GM12875 (cell line): ENCODE results near the gene SLC39A13.
"Not testable (repeated sequence)": the region's sequence is repeated elsewhere in the genome, so short reads cannot be mapped to it uniquely, and the experiment has no call there.

Experiments used
- H3K4me3 ChIP-seq: one replicate; pipeline ENCODE4 v1.5.1; 2011; ENCODE audit warnings: low read depth, low read length, control low read depth
- CTCF ChIP-seq: IDR thresholded peaks from 2 replicates; pipeline ENCODE4 v1.5.1; 2011; ENCODE audit warnings: low read depth, mild to moderate bottlenecking, control low read depth, inconsistent platforms, low read length, moderate library complexity, borderline replicate concordance; ENCODE audit not compliant: insufficient read depth

Gene SLC39A13

DNA sequence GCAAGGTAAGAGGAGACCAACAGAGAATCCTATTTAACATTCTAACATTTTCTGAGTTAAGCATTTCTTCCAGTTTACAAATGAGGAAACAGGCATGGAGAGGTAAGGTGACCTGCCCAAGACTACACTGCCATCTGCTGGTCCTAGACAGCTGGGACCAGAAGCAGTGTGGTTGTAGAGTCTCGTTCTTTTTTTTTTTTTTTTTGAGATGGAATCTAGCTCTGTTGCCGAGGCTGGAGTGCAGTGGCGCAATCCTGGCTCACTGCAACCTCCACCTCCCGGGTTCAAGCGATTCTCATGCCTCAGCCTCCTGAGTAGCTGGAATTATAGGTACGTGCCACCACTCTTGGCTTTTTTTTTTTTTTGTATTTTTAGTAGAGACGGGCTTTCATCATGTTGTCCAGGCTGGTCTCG is 45.9 kb downstream of the SLC39A13 start:
- peak; percentile 79 for TF ChIP-seq CTCF
- H3K4me3 ChIP-seq, result not testable (repeated sequence)

- no peak for TF ChIP-seq CTCF
- H3K4me3 ChIP-seq, result no peak overlapping the region
Measured at GRCh38 chr11:47460571-47461235, 52.3 kb downstream of the SLC39A13 start.

DNA sequence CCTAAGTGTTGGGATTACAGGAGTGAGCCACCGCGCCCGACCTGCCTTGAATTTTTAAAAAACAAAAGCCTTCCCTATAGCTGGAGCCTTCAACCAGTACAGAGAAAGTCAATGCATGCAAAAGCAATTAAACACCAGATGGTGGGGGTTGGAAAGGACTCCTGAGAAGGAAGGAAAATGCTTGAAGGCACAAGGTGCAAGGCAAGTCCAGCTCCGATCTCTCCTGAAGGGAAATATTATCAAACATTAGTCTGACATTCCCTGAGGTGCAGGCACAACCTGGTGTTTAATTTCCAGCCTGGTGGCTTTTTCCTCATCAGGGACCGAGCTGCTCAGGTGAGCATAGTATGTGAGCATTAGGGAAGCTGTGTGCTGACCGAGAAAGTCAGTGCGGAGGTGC is 53.5 kb downstream of the SLC39A13 start:
- no peak overlapping the region for H3K4me3 ChIP-seq
- no peak for TF ChIP-seq CTCF

DNA sequence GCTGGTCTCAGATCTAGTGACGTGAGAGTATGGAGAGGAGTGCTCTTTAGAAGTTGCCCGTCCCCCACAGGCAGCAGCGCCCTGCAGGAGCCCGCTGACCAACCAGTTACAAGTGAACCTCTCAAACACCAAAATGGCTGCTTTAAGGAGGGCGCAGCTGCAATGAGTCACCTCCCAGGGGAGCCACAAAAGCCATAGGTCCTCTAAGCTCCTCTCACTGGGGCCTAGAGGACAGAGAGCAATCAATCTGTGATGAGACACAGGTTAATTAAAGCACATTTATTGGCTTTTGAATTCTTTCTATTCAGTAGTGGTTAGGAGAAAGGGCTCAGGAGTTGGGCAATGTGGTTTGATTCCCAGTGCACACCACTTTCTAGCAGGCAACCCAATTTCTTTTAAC is 56.1 kb downstream of the SLC39A13 start:
- no peak for TF ChIP-seq CTCF
- H3K4me3 ChIP-seq, result no peak overlapping the region
